Measurements from ENCODE around the gene RASL10B.
"Not testable (repeated sequence)": the region's sequence is repeated elsewhere in the genome, so short reads cannot be mapped to it uniquely, and the experiment has no call there.

RASL10B gene

DNA sequence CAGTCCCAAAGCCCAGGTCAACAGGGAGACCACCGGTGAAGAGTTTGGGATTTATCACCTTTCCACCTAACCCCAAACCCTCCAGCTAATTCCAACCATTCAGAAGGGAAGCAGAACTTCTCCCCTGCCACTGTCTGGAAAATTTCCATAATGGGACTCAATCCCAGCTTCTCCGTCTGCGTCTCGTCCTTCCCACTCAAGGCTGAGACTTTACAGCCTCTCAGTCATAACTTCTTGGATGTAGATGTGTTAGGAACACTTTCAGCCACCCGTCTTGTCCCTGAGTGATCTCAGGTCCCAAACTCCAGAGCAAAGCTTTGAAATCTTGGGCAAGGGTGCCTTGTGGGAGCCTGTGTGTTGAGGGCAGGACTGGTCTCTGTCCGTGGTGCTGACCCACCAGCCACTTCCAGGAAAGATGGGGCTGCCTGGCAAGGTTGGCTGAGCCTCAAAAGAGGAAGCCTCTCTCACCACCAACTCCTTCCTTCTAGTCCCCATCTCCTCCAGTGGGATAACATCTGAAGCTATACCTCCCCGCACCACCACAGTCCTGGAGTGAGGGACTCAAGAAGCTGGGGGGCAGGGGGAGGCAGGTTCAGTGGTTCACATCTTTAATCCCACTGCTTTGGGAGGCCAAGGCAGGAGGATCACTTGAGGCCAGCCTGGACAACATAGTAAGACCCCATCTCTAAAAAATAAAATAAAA, 12.3 kb downstream of the RASL10B start:
- no peak for DNase-seq

- DNase-seq = no peak
Observed at GRCh38 chr17:35744830-35745229, 13.4 kb downstream of the RASL10B start.

GRCh38 chr17:35745246-35745645, 13.8 kb downstream of the RASL10B start:
- no peak for DNase-seq

DNA sequence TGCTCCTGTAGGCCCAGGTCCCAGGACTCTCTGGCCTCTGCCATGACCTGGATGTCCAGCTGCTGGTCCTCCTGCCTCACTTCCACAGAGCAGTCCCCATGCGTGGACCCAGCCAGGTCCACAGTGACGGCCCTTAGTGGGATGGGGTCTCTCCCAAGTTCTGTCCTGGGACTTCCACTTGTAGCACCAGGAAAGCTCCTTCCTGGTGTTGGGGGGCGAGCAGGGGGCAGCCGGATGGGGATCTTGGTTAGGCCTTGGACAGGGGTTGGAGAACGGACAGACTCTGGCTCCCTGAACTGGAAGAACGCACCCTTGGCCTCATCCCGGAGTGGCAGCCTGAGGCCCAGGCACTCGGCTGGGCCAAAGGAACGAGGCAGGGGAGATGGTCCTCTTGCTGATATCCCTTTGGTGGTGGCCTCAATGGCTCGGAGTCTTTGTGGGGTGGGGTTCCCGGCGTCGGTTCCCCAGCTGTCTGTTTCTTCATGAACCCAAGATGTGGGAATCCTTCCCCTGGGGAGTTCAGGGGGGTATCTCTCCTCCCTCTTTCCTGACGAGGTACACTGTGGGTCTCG, 14.4 kb downstream of the RASL10B start:
- DNase-seq = no peak

DNA sequence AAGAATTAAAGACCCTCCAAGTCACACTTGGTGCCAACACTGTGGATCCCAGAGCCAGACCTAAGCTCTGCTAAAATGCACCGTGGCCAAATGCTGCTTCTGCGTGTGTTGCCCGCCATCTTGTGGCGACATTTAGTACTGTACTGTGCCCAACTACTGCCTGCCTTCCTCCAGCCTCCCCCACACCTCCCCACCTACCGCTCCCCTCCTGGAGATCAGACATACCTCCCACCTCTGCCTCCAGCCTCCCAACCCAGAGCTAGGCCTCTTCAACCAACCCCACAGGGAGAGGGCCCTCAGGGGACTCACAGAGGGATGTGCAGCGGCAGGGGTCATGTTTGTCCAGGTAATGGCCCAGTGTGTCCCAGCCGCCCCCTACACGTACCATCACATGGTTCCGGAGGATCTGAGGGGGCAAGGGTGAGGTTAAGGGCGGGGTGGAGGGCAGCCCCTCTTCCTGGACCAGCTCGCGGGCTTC, 16.1 kb downstream of the RASL10B start:
- peak; percentile 32 for DNase-seq

- no peak for DNase-seq
Observed at GRCh38 chr17:35748341-35748841, 17.0 kb downstream of the RASL10B start.

DNA sequence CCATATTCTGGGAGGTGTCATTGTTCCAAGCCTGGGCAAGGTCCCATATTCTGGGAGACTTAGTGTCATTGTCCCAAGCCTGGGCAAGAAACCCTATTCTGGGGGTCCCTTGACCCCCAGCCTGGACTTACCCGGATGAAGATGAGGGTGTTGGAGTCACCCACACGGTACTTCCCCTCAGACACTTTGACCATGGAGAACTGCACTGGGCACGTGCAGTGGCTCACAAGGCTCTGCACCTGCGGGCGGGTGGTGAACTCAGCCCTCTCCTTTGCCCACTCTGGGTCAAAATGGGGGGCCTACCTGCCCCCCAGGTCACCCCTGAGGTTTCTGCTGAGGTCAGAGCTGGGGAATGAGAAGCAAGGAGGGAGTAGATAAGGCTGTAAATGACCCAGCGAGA, 17.5 kb downstream of the RASL10B start:
- DNase-seq = no peak

DNA sequence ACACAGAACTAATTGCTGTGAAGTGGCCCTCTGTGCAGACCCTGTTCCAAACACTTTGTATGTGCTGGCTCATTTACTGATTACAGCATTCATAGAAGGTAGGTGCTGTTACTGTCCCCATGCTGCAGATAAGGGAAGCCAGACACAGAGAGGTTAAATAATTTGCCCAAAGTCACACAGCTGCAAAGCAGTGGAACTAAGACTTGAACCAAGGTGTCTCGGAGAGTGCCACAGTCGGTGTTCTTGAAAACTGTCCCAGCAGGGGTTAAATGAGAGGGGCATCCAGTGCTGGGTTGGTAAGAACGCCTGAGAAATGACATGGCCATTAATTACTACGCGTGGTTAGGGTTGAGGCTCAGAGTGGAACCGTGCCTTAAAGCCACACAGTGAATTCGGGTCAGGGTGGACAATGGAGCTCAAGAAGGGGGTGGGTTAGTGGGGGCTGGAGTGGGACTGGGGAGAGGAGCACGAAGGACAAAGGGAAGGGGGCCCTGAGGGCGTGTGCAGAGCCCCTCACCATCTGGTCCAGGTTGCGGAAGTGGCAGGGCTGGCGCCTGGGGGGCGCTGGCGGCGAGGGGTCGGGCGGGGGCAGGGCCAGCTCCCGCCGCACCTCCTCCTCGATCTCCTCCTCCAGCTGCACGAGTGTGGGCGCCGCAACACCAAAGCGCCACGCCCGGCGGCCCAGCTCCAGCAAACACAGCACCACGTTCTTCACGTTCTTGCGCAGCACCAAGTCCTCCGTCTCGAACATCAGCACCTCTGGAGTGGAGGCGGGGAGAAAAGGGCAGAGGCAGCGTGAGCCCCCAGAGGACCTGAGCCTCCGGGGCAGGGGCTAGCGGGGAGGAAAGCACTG, 18.3 kb downstream of the RASL10B start:
- no peak for DNase-seq

DNA sequence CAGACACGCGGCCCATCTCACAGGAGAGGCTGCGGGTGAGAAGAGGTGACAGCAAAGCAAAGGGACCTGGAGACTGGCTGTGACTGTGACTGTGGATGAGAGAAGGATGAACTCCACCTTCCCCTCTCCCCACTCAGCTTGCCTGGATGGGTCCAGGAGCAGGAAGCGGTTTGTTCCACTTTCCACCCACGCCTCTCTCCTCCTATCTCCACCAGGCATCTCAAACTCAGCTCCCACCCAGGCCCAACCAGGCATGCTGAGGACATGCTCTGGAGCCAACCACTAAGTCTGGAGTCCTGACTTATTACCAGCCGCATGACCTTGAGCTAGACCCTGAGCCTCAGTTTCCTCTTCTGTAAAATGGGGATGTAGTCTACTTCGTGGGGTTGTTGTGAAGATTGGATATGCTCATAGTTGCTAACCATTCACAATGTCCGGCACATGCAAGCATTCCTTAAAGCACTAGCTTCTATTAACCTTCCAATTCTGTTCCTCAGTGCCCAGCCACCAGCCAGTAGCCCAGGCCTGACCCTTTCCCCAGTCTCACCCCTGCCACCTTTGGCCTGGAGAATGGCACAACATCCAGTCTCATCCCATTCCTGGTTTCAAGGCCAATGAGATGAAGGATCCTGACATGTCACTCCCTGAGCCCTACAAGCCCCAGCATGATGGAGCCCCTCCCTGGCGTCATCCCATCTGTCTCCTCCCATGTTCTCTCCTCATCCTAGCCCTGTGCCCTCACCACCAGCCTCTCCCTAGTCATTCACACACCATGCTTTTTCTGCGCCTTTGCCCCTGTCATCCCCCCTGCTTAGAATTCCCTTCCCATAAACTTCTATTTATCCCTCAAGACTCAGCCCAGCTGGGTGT, 19.3 kb downstream of the RASL10B start:
- DNase-seq = no peak

DNA sequence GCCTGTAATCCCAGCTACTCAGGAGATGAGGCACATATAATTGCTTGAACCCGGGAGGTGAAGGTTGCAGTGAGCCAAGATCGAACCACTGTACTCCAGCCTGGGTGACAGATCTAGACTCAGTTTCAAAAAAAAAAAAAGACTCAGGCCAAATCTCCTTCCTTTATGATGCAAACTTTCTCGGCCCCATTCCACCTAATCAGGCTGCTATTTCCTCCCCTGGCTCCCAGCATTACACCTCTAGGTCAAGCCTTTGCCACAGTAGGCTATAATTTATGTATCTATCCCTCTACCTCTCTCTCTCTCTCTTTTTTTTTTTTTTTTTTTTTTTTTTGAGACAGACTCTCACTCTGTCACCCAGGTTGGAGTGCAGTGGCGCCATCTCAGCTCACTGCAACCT, 20.1 kb downstream of the RASL10B start:
- not testable (repeated sequence) for DNase-seq

GRCh38 chr17:35752471-35752870, 21.0 kb downstream of the RASL10B start:
- DNase-seq = no peak

GRCh38 chr17:35752945-35753764, 21.7 kb downstream of the RASL10B start, which contains the start of gene GAS2L2:
GAS2L2 (minus strand) TSS chr17:35753239; CDS start chr17:35752850, 389 bp downstream.
- DNase-seq = no peak

GRCh38 chr17:35757243-35757642, 25.8 kb downstream of the RASL10B start:
- DNase-seq = no peak

- DNase-seq = no peak
Observed at GRCh38 chr17:35760587-35760986, 29.1 kb downstream of the RASL10B start, which contains the start of gene C17orf50. C17orf50 (plus strand) TSS chr17:35760887; CDS start chr17:35760942, 55 bp downstream.

- DNase-seq = no peak
Observed at GRCh38 chr17:35761601-35762000, 30.2 kb downstream of the RASL10B start.

DNA sequence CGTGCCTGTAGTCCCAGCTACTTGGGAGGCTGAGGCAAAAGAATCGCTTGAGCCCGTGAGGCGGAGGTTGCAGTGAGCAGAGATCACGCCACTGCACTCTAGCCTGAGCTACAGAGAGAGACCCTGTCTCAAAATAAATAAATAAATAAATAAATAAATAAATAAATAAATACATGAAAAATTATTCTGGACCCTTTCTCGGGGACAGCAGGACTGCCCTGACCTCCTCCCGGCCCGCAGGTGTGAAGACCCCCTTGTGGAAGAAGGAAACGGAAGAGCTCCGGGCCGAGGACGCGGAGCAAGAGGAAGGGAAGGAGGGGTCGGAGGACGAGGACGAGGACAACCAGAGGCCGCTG, 32.3 kb downstream of the RASL10B start:
- no peak for DNase-seq

- DNase-seq = peak; percentile 52
Observed at GRCh38 chr17:35764123-35764991, 32.9 kb downstream of the RASL10B start.

DNA sequence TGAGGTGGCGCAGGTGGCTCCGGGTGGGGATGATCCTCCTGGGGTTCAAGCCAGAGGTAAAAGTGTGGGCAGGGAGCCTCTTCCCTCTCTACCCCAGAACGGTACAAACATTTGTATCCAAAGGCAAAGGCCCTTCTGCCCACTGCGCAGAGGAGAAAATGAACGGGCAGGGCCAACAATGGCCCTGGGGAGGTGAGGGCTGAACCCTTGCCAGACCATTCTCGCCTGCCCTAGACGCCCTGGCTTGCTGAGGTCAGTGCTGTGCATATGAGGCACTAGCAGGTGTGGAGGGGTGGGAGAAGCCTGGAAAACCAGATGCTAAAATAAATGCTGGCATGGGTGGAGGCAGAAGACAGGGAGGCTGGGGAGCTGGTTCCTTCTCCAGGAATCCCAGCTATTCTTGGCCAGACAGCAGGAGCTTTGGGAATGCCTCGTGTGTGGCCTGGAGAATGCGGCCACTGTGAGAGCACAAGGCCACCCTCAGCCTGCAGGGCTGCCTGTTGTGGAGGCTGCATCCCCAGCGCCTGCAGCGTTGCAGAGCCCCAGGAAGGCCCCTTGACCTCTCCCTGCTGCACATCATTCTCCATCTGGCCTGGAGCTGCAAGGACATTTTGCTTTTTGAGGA, 33.8 kb downstream of the RASL10B start:
- no peak for DNase-seq

- DNase-seq = no peak
Observed at GRCh38 chr17:35765756-35766488, 34.5 kb downstream of the RASL10B start.

Measured in amniotic stem cell (primary cell).